Lung (tissue), 12 donors: ENCODE measurements around the gene FAF2. TPM values are rescaled to one million over a fixed set of nuclear protein-coding genes. Genes with fewer than 3 reads are reported as not detected.

ENCODE experiments used
- ATAC-seq: fragments of 200-7000 bp; cut with Tn5 transposase; one replicate; pipeline ENCODE4 v1.9.1; 2020; ENCODE audit warnings: moderate number of reproducible peaks; ENCODE audit not compliant: insufficient read depth, low FRiP score
- DNase-seq, 3 donors: peaks; one replicate each; pipeline ENCODE4 v3.0.0-alpha.2; 2013 to 2017
- H3K27ac ChIP-seq, 2 donors: one replicate each; pipeline ENCODE4 v1.5.1; 2013; ENCODE audit warnings: mild to moderate bottlenecking in 2 of 2, moderate library complexity in 2 of 2, control low read depth in 1 of 2, inconsistent platforms in 1 of 2, low read depth in 1 of 2, low read length in 1 of 2
- H3K27me3 ChIP-seq, 3 donors: one replicate each; pipeline ENCODE4 v1.5.1; 2013; ENCODE audit warnings: low read length in 2 of 3; ENCODE audit not compliant: control insufficient read depth in 3 of 3, insufficient read depth in 3 of 3
- H3K36me3 ChIP-seq, 4 donors: one replicate each; pipeline ENCODE4 v1.5.1; 2013; ENCODE audit warnings: low read length in 4 of 4, mild to moderate bottlenecking in 1 of 4, moderate library complexity in 1 of 4; ENCODE audit not compliant: control insufficient read depth in 4 of 4, insufficient read depth in 4 of 4
- H3K4me1 ChIP-seq, 5 donors: one replicate each; pipeline ENCODE4 v1.5.1; 2013; ENCODE audit warnings: low read length in 5 of 5, mild to moderate bottlenecking in 2 of 5, moderate library complexity in 1 of 5; ENCODE audit not compliant: control insufficient read depth in 5 of 5, insufficient read depth in 5 of 5
- H3K4me3 ChIP-seq: one replicate; pipeline ENCODE4 v1.5.1; 2013; ENCODE audit warnings: mild to moderate bottlenecking, control low read depth, moderate library complexity
- H3K9ac ChIP-seq, 2 donors: one replicate each; pipeline ENCODE4 v1.5.1; 2013; ENCODE audit warnings: low read length in 2 of 2, control low read depth in 1 of 2; ENCODE audit not compliant: insufficient read depth in 1 of 2
- H3K9me3 ChIP-seq, 4 donors: one replicate each; pipeline ENCODE4 v1.5.1; 2013; ENCODE audit warnings: low read length in 3 of 4, mild to moderate bottlenecking in 1 of 4, moderate library complexity in 1 of 4; ENCODE audit not compliant: control insufficient read depth in 4 of 4, insufficient read depth in 3 of 4
- WGBS, 2 donors: extraction: QIAGEN DNeasy Blood & Tissue Kit; methylation state at CpG; one replicate each; pipeline ENCODE4 v1.1.7; 2013; 5-methylcytosine and 5-hydroxymethylcytosine counted together
- polyA plus RNA-seq, 2 donors: library from polyadenylated mRNA; stranded (reverse); fragments of 200-250 nt; gene quantifications; one replicate each; pipeline ENCODE4 v1.2.1, GENCODE V29; 2013
- total RNA-seq, 2 donors: library from RNA; depleted of rRNA in 1 of 2; stranded (reverse); fragments of >200 nt in 1 of 2; gene quantifications; one replicate each; pipeline ENCODE4 v1.2.1, GENCODE V29; 2014 to 2021
- TF ChIP-seq, protein P1 (sequence below): IDR thresholded peaks from 2 replicates; pipeline ENCODE4 v1.5.1; 2012; ENCODE audit warnings: mild to moderate bottlenecking; ENCODE audit errors: control extremely low read depth, extremely low read depth
- donor health status: control.
- donor health status: control.
- donor health status: Bipolar disorder and iron deficiency.
- donor health status: healthy.
- donor health status: DM: yes; HTN: yes; CAD: no.

Gene FAF2
- total and polyA plus RNA-seq, 4 donors = 12.5 to 40.1 (median 26.6) TPM

GRCh38 chr5:176519810-176520720, 71.9 kb downstream of the FAF2 start:
- H3K27ac ChIP-seq = no peak overlapping the region
- no peaks in the 10 kb centered on the region for H3K9me3 ChIP-seq
- no peaks in the 10 kb centered on the region for H3K4me1 ChIP-seq
- 73 to 79% methylated on average over 16 of the region's 16 CpGs for WGBS, 2 donors
- ATAC-seq = no peak
- DNase-seq = no peak
- TF ChIP-seq, protein P1, sequence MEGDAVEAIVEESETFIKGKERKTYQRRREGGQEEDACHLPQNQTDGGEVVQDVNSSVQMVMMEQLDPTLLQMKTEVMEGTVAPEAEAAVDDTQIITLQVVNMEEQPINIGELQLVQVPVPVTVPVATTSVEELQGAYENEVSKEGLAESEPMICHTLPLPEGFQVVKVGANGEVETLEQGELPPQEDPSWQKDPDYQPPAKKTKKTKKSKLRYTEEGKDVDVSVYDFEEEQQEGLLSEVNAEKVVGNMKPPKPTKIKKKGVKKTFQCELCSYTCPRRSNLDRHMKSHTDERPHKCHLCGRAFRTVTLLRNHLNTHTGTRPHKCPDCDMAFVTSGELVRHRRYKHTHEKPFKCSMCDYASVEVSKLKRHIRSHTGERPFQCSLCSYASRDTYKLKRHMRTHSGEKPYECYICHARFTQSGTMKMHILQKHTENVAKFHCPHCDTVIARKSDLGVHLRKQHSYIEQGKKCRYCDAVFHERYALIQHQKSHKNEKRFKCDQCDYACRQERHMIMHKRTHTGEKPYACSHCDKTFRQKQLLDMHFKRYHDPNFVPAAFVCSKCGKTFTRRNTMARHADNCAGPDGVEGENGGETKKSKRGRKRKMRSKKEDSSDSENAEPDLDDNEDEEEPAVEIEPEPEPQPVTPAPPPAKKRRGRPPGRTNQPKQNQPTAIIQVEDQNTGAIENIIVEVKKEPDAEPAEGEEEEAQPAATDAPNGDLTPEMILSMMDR = no peak
- H3K36me3 ChIP-seq = no peaks in the 10 kb centered on the region
- no peaks in the 10 kb centered on the region for H3K27me3 ChIP-seq
- H3K9ac ChIP-seq = no peak overlapping the region
- H3K4me3 ChIP-seq = no peak overlapping the region

GRCh38 chr5:176521286-176521685, 73.1 kb downstream of the FAF2 start:
- no peak for ATAC-seq
- no peak for DNase-seq
- Histone ChIP-seq H3K9me3 (no peaks in the 10 kb centered on the region), H3K27ac (no peak overlapping the region), H3K36me3 (no peaks in the 10 kb centered on the region), H3K27me3 (no peaks in the 10 kb centered on the region), H3K4me3 (no peak overlapping the region), H3K9ac (no peak overlapping the region), H3K4me1 (no peaks in the 10 kb centered on the region)
- WGBS, 2 donors = 85 to 93% methylated on average over 7 of the region's 7 CpGs
- TF ChIP-seq, protein P1 = no peak

DNA sequence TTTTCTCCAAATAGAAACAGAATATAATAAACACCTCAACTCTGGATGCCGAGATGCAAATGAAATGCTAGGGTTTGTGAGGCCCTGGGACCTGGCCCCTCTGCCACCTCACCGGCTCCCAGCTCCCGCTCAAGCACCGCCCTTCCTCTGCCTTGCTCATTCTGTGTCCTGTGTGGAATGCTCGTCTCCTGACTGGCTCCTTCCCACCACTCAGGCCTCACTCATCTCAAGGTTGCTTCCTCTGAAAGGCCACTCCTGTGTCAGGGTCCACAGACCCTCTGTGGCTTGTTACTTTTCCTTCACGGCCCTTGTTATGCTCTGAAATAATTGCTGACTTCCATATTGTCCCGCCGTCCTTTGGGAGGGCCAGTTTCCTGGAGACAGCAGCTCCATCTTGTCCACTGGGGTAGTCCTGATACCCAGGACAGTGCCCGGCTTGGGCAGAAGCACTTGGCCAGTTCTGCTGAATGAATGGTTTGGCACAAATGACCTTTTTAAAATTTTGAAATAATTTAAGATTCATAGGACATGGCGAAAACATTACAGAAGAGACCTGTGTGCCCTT, 73.6 kb downstream of the FAF2 start:
- WGBS, 2 donors = 70 to 83% methylated on average over 10 of the region's 10 CpGs
- Histone ChIP-seq H3K27ac (no peak overlapping the region), H3K9me3 (no peaks in the 10 kb centered on the region), H3K4me3 (no peak overlapping the region), H3K9ac (no peak overlapping the region), H3K4me1 (no peaks in the 10 kb centered on the region), H3K27me3 (no peaks in the 10 kb centered on the region), H3K36me3 (no peaks in the 10 kb centered on the region)
- TF ChIP-seq, protein P1 = no peak
- DNase-seq (no peak), ATAC-seq (no peak)
